Esophagus squamous epithelium (tissue), 5 donors: ENCODE results near the gene RAB44. TPM values are rescaled to one million over a fixed set of nuclear protein-coding genes. Genes with fewer than 3 reads are reported as not detected.

Source experiments
- DNase-seq: peaks from one replicate; lab custom pipeline; 2025; lab: John Stamatoyannopoulos, UW
- H3K27ac ChIP-seq, 4 donors: fragments of 200-600 bp; sonication (generic); one replicate each; pipeline ENCODE4 v1.5.1; 2016 to 2019; ENCODE audit warnings: mild to moderate bottlenecking in 1 of 4
- H3K27me3 ChIP-seq, 4 donors: fragments of 200-600 bp; sonication (generic); 1 replicate in 3 of 4; 2 replicates in 1 of 4; pipeline versions ENCODE4 v1.5.1 to v1.6.0; 2017 to 2021; ENCODE audit warnings: antibody characterized with exemption in 1 of 4
- H3K36me3 ChIP-seq, 3 donors: fragments of 200-600 bp; sonication (generic); one replicate each; pipeline ENCODE4 v1.5.1; 2016 to 2019
- H3K4me1 ChIP-seq, 3 donors: fragments of 200-600 bp; sonication (generic); one replicate each; pipeline ENCODE4 v1.5.1; 2017 to 2019
- H3K4me3 ChIP-seq, 4 donors: fragments of 200-600 bp; sonication (generic); 1 replicate in 3 of 4; 2 replicates in 1 of 4; pipeline ENCODE4 v1.5.1; 2016 to 2019; ENCODE audit warnings: mild to moderate bottlenecking in 2 of 4, moderate library complexity in 1 of 4
- H3K9me3 ChIP-seq, 3 donors: fragments of 200-600 bp; sonication (generic); one replicate each; pipeline ENCODE4 v1.5.1; 2016 to 2019
- CTCF ChIP-seq, 6 experiments: fragments of 450-650 bp in 4 of 6; fragments of 200-600 bp in 2 of 6; sonication (generic) in 2 of 6; IDR thresholded peaks; one replicate each; pipeline ENCODE4 v1.5.1; 2016 to 2019; ENCODE audit warnings: antibody characterized with exemption in 6 of 6, mild to moderate bottlenecking in 4 of 6, moderate library complexity in 4 of 6
- POLR2A ChIP-seq, 4 donors: fragments of 450-650 bp; IDR thresholded peaks; one replicate each; pipeline ENCODE4 v1.6.1; 2017; ENCODE audit warnings: antibody characterized with exemption in 4 of 4, mild to moderate bottlenecking in 4 of 4, moderate library complexity in 3 of 4
- WGBS, 2 donors: methylation state at CpG; one replicate each; pipeline ENCODE4 v1.1.5; 2018; 5-methylcytosine and 5-hydroxymethylcytosine counted together
- intact Hi-C: fragments of 100-400 bp; cut with DNase I; formaldehyde crosslinking; loops from one replicate; pipeline ENCODE4 v1.15.0; 2022
- total RNA-seq, 4 donors: library from RNA; depleted of rRNA; stranded (reverse); fragments of >200 nt; gene quantifications; one replicate each; pipeline ENCODE4 v1.1.0, GENCODE V29; 2016
- donor health status: DM: yes; HTN: yes; CAD: no.

The RAB44 gene
- total RNA-seq, 4 donors from 2014 or later: 0.11 to 0.76 (median 0.18) TPM; not detected in 1

- no peak for TF ChIP-seq POLR2A (IDR thresholded peaks at IDR 0.05)
- no peak for TF ChIP-seq CTCF (IDR thresholded peaks at IDR 0.05)
- whole genome bisulfite sequencing, 2 donors: 42 to 58% methylated on average over 3 of the region's 3 CpGs
- no peaks in the 10 kb centered on the region for H3K36me3 ChIP-seq
- intact Hi-C loops: no loop called here
- no peaks in the 10 kb centered on the region for H3K27me3 ChIP-seq
- peaks cover 0 to 6% (median under 1%) of the 10 kb centered on the region in 3 donors for H3K4me1 ChIP-seq
- H3K9me3 ChIP-seq: no peaks in the 10 kb centered on the region
- no peak overlapping the region for H3K4me3 ChIP-seq
- H3K27ac ChIP-seq: no peak overlapping the region
- DNase-seq: no peak
Measured at GRCh38 chr6:36729161-36729524, 31.5 kb downstream of the RAB44 start.

GRCh38 chr6:36730424-36731380, 33.1 kb downstream of the RAB44 start:
- intact Hi-C loops: no loop called here
- 89 to 93% methylated on average over 7 to 10 of the region's 15 CpGs for WGBS, 2 donors
- TF ChIP-seq CTCF (IDR thresholded peaks at IDR 0.05): no peak
- TF ChIP-seq POLR2A (IDR thresholded peaks at IDR 0.05): no peak

GRCh38 chr6:36731622-36732310, 34.1 kb downstream of the RAB44 start:
- H3K27me3 ChIP-seq: no peaks in the 10 kb centered on the region
- no peak for TF ChIP-seq POLR2A (IDR thresholded peaks at IDR 0.05)
- TF ChIP-seq CTCF (IDR thresholded peaks at IDR 0.05): no peak
- WGBS, 2 donors: 92 to 96% methylated on average over 4 to 8 of the region's 12 CpGs
- no peak for DNase-seq
- intact Hi-C loops: no loop called here
- H3K36me3 ChIP-seq: no peaks in the 10 kb centered on the region
- H3K9me3 ChIP-seq: no peaks in the 10 kb centered on the region
- H3K27ac ChIP-seq: no peak overlapping the region
- H3K4me1 ChIP-seq: peaks cover 19 to 22% (median 20%) of the 10 kb centered on the region in 3 donors
- H3K4me3 ChIP-seq: no peak overlapping the region

More at GRCh38 chr6:36730424-36731380, 33.1 kb downstream of the RAB44 start:
- no peaks in the 10 kb centered on the region for H3K9me3 ChIP-seq
- H3K36me3 ChIP-seq: no peaks in the 10 kb centered on the region
- peaks cover 15 to 17% (median 16%) of the 10 kb centered on the region in 3 donors for H3K4me1 ChIP-seq
- H3K27me3 ChIP-seq: no peaks in the 10 kb centered on the region
- H3K4me3 ChIP-seq: no peak overlapping the region
- no peak for DNase-seq
- H3K27ac ChIP-seq: no peak overlapping the region

GRCh38 chr6:36733300-36733699, 35.7 kb downstream of the RAB44 start:
- Histone ChIP-seq H3K27me3 (no peaks in the 10 kb centered on the region), H3K36me3 (no peaks in the 10 kb centered on the region), H3K4me3 (no peak overlapping the region), H3K4me1 (peaks cover 19 to 22% (median 20%) of the 10 kb centered on the region in 3 donors), H3K9me3 (no peaks in the 10 kb centered on the region), H3K27ac (no peak overlapping the region)
- TF ChIP-seq CTCF (IDR thresholded peaks at IDR 0.05) (no peak), POLR2A (IDR thresholded peaks at IDR 0.05) (no peak)
- no peak for DNase-seq
- 40 to 66% methylated on average over 2 to 4 of the region's 5 CpGs for WGBS, 2 donors
- intact Hi-C loops: no loop called here
